Osteoblast (primary cell): ENCODE data around the gene UNKL. TPM values are rescaled to one million over a fixed set of nuclear protein-coding genes. Genes with fewer than 3 reads are reported as not detected.

Source experiments
- DNase-seq: peaks from one replicate; pipeline ENCODE4 v3.0.0; 2011; ENCODE audit warnings: low spot score, mixed read lengths; ENCODE audit not compliant: insufficient read length; ENCODE audit errors: missing footprints
- H2AFZ ChIP-seq: 2 replicates; pipeline ENCODE4 v1.6.0; 2011; ENCODE audit warnings: mild to moderate bottlenecking, low read length
- H3K27ac ChIP-seq: 2 replicates; pipeline ENCODE4 v1.5.1; 2011; ENCODE audit warnings: mild to moderate bottlenecking, low read depth, low read length, moderate library complexity
- H3K27me3 ChIP-seq: 2 replicates; pipeline ENCODE4 v1.6.0; 2012; ENCODE audit warnings: mild to moderate bottlenecking, control low read depth, inconsistent platforms, low read length, moderate library complexity; ENCODE audit not compliant: insufficient read depth
- H3K36me3 ChIP-seq: 2 replicates; pipeline ENCODE4 v1.5.1; 2011; ENCODE audit warnings: mild to moderate bottlenecking, low read length, control low read depth, moderate library complexity; ENCODE audit not compliant: insufficient read depth
- H3K4me1 ChIP-seq: 2 replicates; pipeline ENCODE4 v1.5.1; 2011; ENCODE audit warnings: mild to moderate bottlenecking, low read length, control low read depth, moderate library complexity; ENCODE audit not compliant: insufficient read depth
- H3K4me2 ChIP-seq: 2 replicates; pipeline ENCODE4 v1.6.0; 2011; ENCODE audit warnings: mild to moderate bottlenecking, low read length; ENCODE audit not compliant: insufficient read depth
- H3K4me3 ChIP-seq: fragments of 200-600 bp; sonication (generic); 3 replicates; pipeline ENCODE4 v1.5.1; 2012; ENCODE audit warnings: mild to moderate bottlenecking, low read length, inconsistent platforms; ENCODE audit not compliant: insufficient read depth
- H3K79me2 ChIP-seq: 2 replicates; pipeline ENCODE4 v1.6.0; 2012; ENCODE audit warnings: mild to moderate bottlenecking, low read length, control low read depth, inconsistent platforms; ENCODE audit not compliant: insufficient read depth
- H3K9me3 ChIP-seq: 2 replicates; pipeline ENCODE4 v1.5.1; 2011; ENCODE audit warnings: low read depth, low read length, control low read depth
- H4K20me1 ChIP-seq: 2 replicates; pipeline ENCODE4 v1.6.0; 2012; ENCODE audit warnings: mild to moderate bottlenecking, low read length, control low read depth; ENCODE audit not compliant: insufficient read depth
- total RNA-seq: library from RNA; depleted of rRNA; stranded (reverse); fragments of >200 nt; gene quantifications from 2 replicates; pipeline ENCODE4 v1.2.3, GENCODE V29; 2012
- TF ChIP-seq, protein P1 (sequence below): IDR thresholded peaks from 2 replicates; pipeline ENCODE4 v1.5.1; 2011; ENCODE audit warnings: mild to moderate bottlenecking, low read depth, low read length, moderate library complexity; ENCODE audit errors: extremely low read depth

Gene UNKL
- total RNA-seq, 1 donor: 10.1 TPM

GRCh38 chr16:1316033-1316405 lies 98.5 kb downstream of the UNKL start:
- DNase-seq: peak; percentile 79
- Histone ChIP-seq H3K79me2 (peaks cover 94% of the 10 kb centered on the region), H3K27me3 (no peaks in the 10 kb centered on the region), H3K9me3 (no peaks in the 10 kb centered on the region), H3K36me3 (peaks cover 66% of the 10 kb centered on the region), H2AFZ (no peak overlapping the region), H4K20me1 (peaks cover 83% of the 10 kb centered on the region), H3K27ac (no peak overlapping the region), H3K4me2 (no peak overlapping the region), H3K4me1 (peaks cover 17% of the 10 kb centered on the region), H3K4me3 (no peak overlapping the region)
- TF ChIP-seq, protein P1, sequence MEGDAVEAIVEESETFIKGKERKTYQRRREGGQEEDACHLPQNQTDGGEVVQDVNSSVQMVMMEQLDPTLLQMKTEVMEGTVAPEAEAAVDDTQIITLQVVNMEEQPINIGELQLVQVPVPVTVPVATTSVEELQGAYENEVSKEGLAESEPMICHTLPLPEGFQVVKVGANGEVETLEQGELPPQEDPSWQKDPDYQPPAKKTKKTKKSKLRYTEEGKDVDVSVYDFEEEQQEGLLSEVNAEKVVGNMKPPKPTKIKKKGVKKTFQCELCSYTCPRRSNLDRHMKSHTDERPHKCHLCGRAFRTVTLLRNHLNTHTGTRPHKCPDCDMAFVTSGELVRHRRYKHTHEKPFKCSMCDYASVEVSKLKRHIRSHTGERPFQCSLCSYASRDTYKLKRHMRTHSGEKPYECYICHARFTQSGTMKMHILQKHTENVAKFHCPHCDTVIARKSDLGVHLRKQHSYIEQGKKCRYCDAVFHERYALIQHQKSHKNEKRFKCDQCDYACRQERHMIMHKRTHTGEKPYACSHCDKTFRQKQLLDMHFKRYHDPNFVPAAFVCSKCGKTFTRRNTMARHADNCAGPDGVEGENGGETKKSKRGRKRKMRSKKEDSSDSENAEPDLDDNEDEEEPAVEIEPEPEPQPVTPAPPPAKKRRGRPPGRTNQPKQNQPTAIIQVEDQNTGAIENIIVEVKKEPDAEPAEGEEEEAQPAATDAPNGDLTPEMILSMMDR: no peak

GRCh38 chr16:1315081-1316032 lies 99.1 kb downstream of the UNKL start:
- no peak overlapping the region for H3K4me3 ChIP-seq
- H3K36me3 ChIP-seq: peaks cover 59% of the 10 kb centered on the region
- peaks cover 98% of the 10 kb centered on the region for H3K79me2 ChIP-seq
- H3K4me1 ChIP-seq: peaks cover 23% of the 10 kb centered on the region
- H3K4me2 ChIP-seq: no peak overlapping the region
- peaks cover 84% of the 10 kb centered on the region for H4K20me1 ChIP-seq
- no peak overlapping the region for H3K27ac ChIP-seq
- no peaks in the 10 kb centered on the region for H3K27me3 ChIP-seq
- no peak overlapping the region for H2AFZ ChIP-seq
- H3K9me3 ChIP-seq: no peaks in the 10 kb centered on the region
- TF ChIP-seq, protein P1: no peak
- DNase-seq: peak; percentile 74

DNA sequence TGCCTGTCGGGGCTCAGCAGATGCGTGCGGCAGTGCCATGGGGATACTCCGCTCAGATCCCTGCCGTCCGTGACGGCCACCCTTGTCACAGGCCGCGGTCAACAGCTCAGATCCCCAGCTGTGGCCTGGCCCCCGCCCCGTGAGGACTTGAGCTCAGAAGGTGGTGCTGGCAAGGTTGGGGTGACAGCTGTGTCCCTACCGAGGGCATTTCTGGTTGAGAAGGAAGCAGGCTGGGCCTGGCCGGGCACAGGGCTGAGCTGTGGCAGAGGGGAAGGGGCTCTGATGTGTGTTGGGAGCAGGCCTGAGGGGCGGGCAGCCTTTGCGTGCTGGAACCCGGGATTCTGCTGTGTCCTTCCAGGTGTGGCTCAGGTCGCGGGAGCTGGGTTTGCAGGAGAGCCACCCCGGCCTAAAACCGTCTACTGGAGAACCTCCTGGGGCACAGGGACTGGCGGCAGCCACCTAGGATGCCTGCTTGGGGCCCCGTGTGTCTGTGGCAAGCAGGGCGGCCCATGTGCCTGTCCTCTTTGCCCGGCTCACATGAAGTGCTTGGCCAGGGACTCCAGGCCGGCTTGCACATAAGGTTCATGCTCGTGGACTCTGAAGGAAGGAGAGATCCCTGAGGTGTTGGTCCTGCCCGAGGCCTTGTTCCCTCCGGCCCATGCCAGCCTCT lies 100.0 kb downstream of the UNKL start:
- peaks cover 79% of the 10 kb centered on the region for H4K20me1 ChIP-seq
- TF ChIP-seq, protein P1: no peak
- no peak overlapping the region for H2AFZ ChIP-seq

More for the DNA sequence above, 100.0 kb downstream of the UNKL start:
- H3K36me3 ChIP-seq: peaks cover 51% of the 10 kb centered on the region
- peaks cover 97% of the 10 kb centered on the region for H3K79me2 ChIP-seq
- H3K27me3 ChIP-seq: no peaks in the 10 kb centered on the region
- DNase-seq: peak; percentile 75
- H3K4me2 ChIP-seq: no peak overlapping the region
- no peak overlapping the region for H3K27ac ChIP-seq
- H3K4me1 ChIP-seq: peaks cover 23% of the 10 kb centered on the region
- H3K4me3 ChIP-seq: no peak overlapping the region
- H3K9me3 ChIP-seq: no peaks in the 10 kb centered on the region
